LNCaP clone FGC (cell line): ENCODE data around the gene NSUN6.

Experiments used
- DNase-seq: peaks from one replicate; pipeline ENCODE4 v3.0.0-alpha.2; 2011; ENCODE audit warnings: low read depth
- H3K4me3 ChIP-seq: 2 replicates; pipeline ENCODE4 v1.5.1; 2011; ENCODE audit warnings: mild to moderate bottlenecking, low read depth, low read length, control low read depth
- CTCF ChIP-seq: IDR thresholded peaks from 2 replicates; pipeline ENCODE4 v1.5.1; 2012; ENCODE audit warnings: mild to moderate bottlenecking; ENCODE audit not compliant: control insufficient read depth, insufficient read depth; ENCODE audit errors: extremely low read depth

Gene NSUN6

GRCh38 chr10:18583575-18584270, 67.7 kb downstream of the NSUN6 start:
- DNase-seq, result no peak
- TF ChIP-seq CTCF, result no peak
- no peak overlapping the region for H3K4me3 ChIP-seq

- no peak for DNase-seq
- no peak for TF ChIP-seq CTCF
- no peak overlapping the region for H3K4me3 ChIP-seq
Observed at GRCh38 chr10:18582803-18583202, 68.6 kb downstream of the NSUN6 start.

GRCh38 chr10:18577823-18578685, 73.3 kb downstream of the NSUN6 start:
- no peak overlapping the region for H3K4me3 ChIP-seq
- no peak for DNase-seq
- no peak for TF ChIP-seq CTCF

GRCh38 chr10:18576586-18576985, 74.8 kb downstream of the NSUN6 start:
- DNase-seq, result no peak
- TF ChIP-seq CTCF, result no peak
- H3K4me3 ChIP-seq, result no peak overlapping the region

- TF ChIP-seq CTCF, result no peak
- DNase-seq, result no peak
- H3K4me3 ChIP-seq, result no peak overlapping the region
Observed at GRCh38 chr10:18572959-18573561, 78.3 kb downstream of the NSUN6 start.

- no peak for TF ChIP-seq CTCF
- H3K4me3 ChIP-seq, result no peak overlapping the region
- DNase-seq, result no peak
Observed at GRCh38 chr10:18571780-18572179, 79.6 kb downstream of the NSUN6 start.
